COR-L47 (cell line): ENCODE measurements around the gene PID1.

ENCODE experiments used
- DNase-seq: peaks from one replicate; lab custom pipeline; 2025; lab: John Stamatoyannopoulos, UW

The PID1 gene

DNA sequence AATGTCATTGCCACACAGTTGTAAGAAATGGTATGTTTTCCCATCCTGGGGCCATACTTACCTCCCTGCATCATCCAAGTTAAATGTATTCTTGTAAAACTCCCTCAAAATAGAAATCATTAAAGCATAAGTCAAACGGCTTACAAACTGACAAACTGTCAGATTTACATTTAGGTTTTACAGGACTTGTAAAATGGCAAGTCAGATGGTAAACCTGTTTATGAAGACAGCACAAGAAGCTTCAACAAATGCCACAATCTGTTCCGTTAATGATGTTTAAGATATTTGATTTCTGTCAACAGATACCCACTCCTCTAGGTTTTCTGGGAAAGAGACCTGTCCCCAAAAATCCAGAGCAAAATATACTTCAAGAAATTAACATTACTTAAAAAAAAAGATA, 197.2 kb downstream of the PID1 start:
- no peak for DNase-seq

DNA sequence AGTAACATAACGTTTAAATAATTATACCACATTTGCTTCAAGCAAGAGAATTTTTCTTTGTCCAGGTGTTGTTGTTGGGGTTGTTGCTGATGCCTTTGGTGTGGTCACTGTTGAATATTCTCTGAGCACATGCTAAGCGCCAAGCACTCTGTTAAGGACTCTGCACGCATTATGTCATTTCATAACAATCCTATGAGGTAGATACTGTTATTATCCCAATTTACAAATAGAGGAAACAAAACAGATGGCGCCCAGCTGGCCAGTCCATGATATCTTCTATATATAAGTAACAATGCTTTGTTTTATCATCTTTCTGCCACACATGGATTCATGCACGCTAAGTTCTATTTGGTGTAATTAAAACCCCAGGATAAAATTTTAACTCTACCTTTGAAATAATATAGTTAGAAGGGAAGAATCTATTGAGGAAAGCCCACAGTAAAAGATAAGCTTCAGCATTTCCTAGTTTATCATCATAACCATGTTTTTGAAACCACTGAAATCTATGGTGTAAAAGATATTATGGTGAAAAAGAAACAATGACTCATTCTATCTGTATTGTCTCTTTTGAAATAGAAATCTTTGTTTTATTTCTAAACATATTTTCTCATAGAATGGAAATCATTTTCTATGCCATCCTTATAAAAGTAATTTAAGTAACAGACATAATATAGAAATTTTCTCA, 199.7 kb downstream of the PID1 start:
- no peak for DNase-seq

DNA sequence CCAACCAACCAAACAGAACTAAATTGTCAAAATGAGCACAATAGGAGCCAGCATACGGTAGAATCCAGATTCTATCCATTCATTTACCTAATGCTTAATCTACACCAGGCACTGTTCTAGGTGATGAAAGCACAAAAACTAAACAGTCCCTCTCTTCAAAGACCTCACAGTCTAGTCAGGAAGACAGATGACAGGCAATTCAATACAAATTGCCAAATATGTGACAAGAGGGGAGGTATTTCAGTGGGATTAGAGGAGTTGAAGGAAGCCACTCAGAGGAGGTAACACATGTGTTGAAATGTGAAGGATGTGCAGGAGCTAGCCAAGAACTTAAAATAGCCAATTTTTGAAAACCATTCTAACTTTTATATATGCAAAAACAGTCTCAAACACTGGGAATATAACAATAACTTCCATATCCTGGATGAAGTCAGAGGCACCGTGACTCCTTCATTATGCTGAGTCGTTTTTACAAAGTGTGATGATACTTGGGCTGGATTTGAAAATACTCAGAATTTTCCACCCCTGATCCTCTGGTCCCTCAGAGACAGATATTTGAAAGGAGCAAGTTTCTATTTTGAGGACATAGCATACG, 204.9 kb downstream of the PID1 start:
- no peak for DNase-seq

DNA sequence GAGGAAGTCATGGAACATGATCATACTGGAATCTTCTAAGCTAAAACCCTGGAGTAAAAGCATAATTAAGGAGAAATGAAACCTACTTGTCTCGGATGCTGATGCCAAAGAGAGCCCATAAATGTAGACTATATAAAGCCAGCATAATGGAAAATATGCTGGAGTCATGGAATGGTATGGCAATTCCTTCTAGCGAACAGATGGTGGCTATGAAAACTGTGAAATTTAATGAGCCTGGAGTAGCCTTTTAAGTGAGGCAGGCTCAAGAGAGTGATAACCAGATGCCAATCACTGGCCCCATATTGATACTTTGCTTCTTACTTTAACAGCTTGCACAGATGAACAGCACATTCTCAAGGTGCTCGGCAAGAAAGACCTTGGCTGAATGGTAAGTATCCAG, 206.3 kb downstream of the PID1 start:
- no peak for DNase-seq

DNA sequence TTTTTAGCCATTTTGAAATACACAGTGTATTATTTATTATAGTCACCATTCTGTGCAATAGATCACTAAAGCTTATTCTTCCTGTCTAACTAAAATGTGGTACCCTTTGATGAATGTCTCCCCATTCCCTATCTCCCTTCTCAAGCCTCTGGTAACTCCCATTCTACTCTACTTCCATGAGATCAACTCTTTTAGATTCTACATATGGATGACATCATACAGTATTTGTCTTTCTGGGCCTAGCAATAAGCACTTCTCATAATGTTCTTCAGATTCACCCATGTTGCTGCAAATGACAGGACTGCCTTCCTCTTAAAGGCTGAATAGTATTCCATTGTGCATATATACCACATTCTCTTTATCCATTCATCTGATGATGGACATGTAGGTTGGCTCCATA, 210.9 kb downstream of the PID1 start:
- no peak for DNase-seq

DNA sequence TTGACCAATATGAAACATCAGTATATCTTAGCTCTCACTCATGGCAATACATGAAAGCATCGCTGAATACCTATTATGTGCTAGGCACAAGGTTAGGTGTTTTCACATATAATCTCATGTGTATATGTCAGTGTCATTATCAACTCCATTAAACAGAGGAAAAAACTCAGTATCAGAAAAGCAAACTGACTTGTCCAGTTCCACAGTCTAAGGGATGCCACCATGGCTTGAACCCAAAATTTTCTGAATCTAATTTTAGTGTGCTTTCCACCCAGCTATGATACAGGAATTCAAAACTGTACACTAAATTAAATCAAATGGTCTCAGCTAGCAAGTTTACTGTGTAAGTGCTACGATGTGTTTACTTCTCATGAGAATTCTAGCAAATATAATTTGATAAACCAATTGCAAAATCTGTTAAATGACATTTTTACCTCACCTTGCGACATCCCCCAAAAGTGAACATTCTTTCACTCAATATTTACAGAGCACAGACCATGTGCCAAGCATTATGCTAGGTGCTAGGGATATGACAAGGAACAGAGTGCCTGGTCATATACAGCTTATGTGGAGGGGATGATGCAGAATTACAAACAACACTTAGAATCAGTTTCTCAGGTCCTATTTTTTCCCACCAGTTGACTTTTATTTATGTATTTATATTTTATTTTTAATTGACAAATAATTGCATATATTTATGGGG, 211.6 kb downstream of the PID1 start:
- DNase-seq: no peak

DNA sequence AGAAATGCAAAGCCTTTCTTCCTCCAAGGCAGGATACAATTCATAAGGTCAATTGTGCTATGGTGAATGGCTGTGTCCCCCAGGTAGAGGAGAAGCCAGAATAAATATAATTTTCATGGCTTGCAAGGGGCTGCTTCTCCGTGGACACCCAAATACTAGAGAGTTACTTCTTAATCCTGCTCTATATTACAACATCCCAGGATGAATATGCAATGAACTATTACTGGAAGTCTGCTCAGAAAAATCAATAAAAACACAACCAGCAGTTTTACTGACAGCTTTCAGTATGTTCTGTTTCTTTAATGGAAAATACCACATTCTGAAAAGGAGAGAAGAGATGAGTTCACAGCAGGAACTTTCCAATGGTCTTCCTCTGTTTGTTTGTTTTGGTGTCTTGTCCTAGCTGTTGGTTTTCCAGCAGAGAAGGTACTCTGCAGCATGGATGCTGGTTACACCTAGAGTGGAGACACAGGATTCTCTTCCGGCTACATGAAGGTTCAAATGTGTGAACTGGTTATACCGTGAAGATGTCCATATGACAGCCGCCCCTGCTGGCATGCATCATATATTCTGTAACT, 213.0 kb downstream of the PID1 start:
- DNase-seq: no peak

DNA sequence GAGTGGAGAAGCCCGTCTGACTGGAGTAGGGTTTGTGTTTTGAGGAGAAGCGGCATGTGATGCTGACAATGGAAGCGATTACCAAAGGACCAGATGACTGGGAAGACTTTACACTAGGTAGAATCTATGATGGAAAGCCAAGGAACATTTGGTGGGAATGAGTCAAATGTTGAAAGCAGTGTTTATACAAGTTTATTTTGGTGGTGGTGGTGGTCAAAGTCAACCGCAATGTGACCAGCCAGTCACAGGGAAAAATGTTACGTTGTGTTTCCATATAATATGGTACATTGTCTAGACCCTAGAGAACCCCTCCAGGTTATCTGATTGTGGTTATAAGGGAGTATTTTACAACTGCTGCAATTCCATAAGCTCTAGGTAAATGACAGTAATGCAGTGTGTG, 216.8 kb downstream of the PID1 start:
- DNase-seq: no peak

DNA sequence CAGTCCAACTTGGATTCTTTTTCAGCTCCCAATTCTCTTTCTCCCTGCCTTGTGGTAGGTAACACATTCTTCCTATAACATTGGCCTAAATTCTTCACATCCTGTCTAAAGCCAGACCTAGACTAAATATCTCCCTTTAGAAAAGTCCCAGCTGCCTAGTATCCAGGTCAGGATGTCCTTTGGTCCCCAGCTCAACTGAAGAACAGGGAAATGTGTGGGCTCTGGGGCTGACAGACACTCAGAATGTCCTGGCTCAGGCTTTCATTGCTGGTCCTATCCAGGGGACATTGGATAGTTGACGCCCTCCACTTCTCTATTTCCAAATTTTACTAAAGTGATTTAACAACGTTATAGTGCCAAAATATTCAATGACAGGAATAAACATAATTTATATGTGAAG, 219.3 kb downstream of the PID1 start:
- no peak for DNase-seq

DNA sequence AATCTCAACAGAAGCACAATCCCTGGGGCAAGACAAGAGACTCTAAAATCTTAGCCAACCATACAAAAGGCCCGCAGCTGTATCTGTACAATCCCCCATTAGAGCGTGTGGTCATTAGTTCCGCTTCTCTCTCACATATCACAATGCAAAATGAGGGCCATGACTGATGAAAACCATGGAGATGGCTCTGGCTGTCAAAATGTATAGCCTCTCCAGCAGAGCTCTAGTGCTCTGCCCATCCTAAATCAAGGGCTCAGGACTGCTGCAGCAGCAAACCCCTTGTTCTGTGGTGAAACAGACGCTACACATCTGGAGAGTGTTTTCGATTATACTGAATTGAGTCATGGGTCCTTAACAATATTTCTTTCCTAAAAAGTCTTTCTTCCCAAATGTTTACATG, 221.0 kb downstream of the PID1 start:
- no peak for DNase-seq

DNA sequence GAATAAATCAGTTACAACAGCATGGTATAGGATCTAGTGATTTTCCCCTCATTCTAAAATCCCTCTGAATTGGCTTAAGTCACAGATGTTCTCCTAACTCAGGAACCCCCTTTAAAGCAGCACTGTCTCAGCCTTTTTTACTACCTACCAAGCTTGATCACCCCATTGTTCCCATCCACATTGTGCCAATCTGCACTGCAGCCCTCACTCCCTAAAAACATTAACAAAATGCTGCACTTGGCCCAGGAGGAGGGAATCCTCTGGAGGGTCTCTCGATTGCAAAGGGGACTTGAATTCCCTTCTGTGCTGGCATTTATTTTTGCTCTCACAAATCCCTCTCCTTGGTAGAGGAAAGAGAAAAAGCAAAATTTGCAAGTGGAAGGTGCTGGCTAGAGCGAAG, 223.0 kb downstream of the PID1 start:
- no peak for DNase-seq

DNA sequence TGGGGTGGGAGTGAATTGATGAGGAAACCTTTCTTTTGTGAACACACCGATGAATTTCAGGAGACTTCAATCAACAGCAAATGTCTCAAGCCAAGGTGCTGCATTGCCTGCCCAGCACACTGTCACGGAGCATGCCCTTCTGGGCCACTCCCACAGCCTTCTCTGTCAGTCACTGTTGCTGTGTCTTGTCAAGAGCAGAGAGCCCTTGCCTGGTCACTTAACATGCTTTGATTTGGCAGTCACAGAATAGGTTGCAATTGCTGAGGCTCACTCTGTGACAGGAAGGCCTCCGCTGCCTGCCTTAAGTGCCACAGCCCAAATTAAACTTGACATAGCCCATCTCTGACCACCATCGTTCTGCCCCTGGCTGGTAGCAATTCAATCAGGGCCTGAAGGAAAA, 225.4 kb downstream of the PID1 start:
- DNase-seq: no peak

DNA sequence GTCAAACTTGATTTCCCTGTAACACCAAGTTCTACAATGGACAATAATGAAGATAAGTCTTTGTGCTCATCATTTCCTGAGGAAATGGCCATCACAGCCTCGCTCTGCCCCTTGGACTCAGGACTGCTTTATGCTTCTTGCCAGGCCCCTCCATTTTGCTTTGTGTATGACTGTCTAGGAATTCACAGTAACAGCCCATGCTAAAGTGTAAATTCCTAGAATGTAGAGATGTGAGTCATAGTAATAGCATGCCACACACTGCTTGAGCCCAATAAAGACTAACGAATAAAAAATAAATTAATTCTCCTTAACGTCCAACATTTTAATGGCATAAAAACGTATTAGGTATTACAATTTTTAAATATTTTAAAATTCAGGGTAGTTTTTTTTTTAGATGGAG, 226.5 kb downstream of the PID1 start:
- DNase-seq: no peak

DNA sequence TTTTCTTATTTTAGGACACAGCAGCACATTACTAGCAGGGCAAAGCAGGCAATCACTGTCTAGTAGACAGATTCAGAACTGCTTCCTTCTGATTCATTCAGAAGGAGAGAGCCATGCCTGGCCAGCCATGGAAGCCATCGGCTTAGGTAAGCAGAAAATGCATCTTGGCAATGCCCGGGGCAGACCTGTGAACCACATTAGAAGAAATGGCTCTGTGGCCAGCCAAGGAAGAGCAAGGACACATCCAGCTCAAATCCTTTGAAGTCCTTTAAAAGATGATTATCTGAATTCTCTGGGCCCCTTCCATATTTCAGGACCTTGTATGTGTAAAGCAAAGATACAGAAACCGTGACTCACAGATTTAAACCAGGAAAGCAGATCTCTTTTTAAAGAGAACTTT, 227.4 kb downstream of the PID1 start:
- DNase-seq: no peak

DNA sequence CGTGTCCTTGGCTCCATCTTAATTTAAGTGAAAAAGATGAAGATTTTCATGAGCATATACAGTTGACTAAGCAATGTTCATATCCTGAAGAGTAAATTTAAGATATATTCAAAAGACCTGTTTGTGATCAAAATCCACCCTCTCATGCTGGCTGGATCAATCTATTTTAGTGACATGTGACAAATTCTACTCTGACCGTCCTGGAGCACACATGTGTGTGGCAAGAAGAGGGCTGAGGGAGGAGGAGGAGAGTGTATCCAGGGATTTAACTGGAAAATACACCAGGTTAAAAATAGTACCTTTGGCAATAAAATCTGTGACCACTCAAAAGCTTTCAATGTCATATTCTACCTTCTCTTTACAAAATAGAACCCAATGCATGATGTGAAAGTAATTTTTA, 228.7 kb downstream of the PID1 start:
- DNase-seq: no peak

DNA sequence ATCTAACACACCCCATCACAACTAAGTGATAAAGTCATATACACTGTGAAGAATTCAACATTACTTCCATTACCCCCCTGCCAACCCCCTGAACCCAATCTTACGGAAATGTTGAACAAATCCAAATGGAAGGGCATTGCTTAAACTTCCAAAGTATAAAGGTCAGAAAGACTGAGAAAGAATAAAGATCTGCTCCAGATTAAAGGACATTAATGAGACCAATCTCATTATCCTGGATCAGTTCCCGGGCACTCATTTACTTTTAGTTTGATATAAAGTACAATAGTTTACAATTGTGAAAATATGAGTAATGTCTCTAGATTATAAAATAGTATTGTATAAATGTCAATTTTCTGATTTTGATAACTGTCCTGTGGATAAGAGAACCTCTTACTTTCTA, 229.4 kb downstream of the PID1 start:
- DNase-seq: no peak

DNA sequence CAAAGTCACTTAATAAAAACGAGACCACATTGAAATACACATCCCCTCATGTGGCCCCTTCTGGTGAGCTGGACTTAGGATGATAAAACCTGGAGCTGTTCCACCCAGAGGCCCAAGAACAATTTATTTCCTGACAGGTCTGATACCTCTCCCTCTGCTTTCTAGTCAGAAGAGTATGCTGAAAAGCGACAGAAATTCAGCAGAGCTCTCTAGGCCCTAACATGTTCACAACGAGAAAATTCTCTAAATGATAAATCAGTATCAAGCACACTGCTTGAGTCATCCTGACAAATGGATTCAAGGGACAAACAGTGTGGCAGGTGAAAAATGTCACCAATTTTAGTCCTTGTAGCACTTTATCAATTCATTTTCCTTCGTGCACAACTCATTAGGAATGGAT, 233.5 kb downstream of the PID1 start:
- DNase-seq: no peak

DNA sequence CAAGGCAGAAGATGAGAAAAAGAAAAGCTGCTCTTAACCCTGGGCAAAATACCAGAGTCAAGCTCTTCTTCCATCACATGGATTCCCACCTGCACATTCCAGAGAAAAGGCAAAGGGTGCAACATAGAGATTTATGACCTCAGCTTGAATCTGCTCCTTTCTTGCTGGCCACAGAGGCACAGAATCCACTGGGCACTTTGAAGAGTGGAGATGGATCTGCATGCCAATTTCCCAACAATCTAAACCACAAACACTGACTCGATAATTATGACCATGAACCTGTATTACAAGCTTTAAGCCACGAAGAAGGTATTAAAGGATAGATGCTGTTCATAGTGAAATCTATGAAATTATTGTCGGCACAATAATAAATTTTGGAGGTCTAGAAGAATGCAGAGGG, 237.3 kb downstream of the PID1 start:
- DNase-seq: no peak

DNA sequence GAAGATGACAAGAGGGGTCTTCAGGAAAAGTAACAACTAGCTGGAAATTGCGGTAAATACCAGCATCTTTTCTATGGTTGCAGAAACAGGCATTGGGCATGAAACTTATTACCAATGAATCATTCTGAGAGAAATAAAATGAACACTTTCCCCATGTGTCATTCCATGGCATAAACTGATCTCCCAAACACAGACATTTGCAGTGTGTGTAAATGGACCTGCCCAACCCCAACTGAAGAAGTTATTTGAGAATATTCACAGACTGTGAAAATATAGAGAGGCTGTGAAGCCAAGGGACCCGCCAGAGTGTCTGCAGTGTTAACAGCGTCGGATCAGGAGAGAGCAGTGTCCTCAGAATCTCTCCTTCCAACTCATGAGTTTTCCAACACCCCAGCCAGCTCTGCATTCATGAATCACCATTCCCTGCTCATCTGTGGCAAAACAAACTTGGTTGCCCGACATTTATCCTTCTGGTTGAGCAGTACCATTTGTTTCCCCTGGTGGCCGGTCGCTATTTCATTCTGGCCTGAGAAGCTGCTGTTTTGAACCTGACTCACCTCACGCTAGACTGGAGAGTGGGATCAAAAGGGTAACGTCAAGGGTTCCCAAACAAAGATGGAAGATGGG, 238.4 kb downstream of the PID1 start:
- no peak for DNase-seq

DNA sequence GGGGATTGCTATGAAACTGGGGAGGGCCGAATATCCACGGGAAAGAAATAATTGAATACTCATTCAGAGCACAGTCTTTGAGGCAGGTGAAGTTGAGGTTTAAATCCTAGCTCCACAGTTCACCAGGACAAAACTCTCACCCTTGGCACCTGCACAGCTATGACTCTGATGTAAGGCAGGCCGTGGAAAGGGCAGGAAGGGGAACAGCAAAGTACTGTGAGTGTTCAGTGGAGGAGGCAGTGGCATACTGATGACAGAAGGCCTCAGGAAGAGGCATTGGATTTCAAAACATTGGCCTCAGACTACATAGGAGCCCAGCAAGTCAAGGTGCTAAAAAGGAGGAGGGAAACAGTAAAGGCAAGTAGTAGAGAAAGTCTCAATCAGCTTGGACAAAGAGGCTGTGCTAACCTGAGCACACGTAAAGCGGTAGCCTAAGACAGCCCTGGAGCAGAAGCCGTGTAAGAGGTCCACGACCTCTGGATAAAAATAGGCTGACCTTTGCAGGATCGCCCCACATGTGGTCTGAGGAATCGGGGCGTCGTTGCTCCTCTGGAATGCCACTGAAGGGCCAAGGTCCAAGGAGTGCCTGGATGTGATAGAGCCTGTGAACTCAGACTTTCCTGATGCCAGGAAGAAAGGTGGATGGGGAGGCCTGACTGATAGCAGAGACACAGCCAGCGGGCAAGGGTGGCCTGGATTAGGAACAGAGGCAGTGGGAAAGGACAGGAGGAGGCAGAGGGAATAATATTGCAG, 243.6 kb downstream of the PID1 start:
- no peak for DNase-seq

DNA sequence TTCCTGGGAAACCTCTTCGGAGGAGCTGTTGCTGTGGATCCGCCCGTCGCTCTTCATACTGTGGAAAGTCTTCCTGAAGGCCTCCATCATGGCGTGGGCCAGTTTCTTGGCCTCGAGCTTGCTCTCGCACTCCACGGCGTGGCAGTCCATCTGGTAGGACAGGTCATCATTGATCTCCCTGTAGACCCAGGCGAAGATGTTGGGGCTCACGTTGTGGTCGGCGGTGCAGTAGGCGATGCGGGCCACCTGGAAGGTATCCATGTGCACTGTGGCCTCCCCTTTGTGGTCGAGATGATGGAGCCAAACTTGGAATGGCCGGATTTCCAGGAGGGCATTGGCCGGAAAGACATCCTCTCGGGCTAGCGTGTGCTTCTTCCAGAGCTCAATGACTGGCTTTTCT, 245.4 kb downstream of the PID1 start:
- no peak for DNase-seq

DNA sequence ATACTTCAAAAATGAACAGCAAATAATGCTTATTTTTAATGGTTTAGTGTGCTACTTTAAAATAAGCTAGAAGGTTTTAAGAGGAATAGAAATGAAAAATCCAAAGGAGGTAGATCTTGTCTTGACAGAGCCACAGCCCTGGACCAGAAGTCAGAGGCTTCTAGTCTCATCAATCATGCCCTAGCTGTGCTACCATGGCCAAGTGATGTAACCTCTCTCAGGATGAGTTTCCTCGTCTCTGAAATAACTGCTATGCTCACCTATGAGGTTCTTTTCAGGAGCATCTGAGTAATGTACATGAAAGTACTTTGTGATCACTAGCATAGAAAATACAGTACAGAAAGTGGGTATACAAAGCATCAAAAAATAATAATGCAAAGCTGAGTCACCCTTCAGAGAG, 248.4 kb downstream of the PID1 start:
- DNase-seq: no peak
